Right lobe of liver (tissue), 6 donors: ENCODE results near the gene COX6B1. TPM values are rescaled to one million over a fixed set of nuclear protein-coding genes. Genes with fewer than 3 reads are reported as not detected.

Experiments
- ATAC-seq, 4 donors: fragments of 200-7000 bp; cut with Tn5 transposase; one replicate each; pipeline ENCODE4 v1.9.1; 2020; ENCODE audit warnings: mild to moderate bottlenecking in 4 of 4, moderate library complexity in 4 of 4
- DNase-seq, 3 donors: peaks; one replicate each; pipeline ENCODE4 v3.0.0-alpha.2; 2020
- H3K27ac ChIP-seq, 3 donors: fragments of 200-600 bp; one replicate each; pipeline ENCODE4 v1.8.0; 2022
- H3K27me3 ChIP-seq, 2 donors: fragments of 200-600 bp; one replicate each; pipeline ENCODE4 v1.8.0; 2022
- H3K36me3 ChIP-seq, 4 donors: fragments of 200-600 bp; sonication (generic) in 1 of 4; one replicate each; pipeline versions ENCODE4 v1.5.1 to v1.8.0; 2017 to 2022; ENCODE audit warnings: control low read depth in 1 of 4
- H3K4me1 ChIP-seq, 4 donors: fragments of 200-600 bp; sonication (generic) in 1 of 4; one replicate each; pipeline versions ENCODE4 v1.5.1 to v1.8.0; 2017 to 2022; ENCODE audit warnings: control low read depth in 1 of 4
- H3K4me3 ChIP-seq, 3 donors: fragments of 200-600 bp; one replicate each; pipeline ENCODE4 v1.8.0; 2022
- H3K9me3 ChIP-seq, 4 donors: fragments of 200-600 bp; sonication (generic) in 1 of 4; one replicate each; pipeline versions ENCODE4 v1.5.1 to v1.8.0; 2017 to 2022; ENCODE audit warnings: control low read depth in 1 of 4
- POLR2A ChIP-seq: fragments of 450-650 bp; IDR thresholded peaks from one replicate; pipeline ENCODE4 v1.6.1; 2017; ENCODE audit warnings: antibody characterized with exemption, mild to moderate bottlenecking
- WGBS: methylation state at CpG from one replicate; pipeline ENCODE4 v1.1.6; 2018; ENCODE audit warnings: low coverage, low lambda C conversion rate; ENCODE audit not compliant: insufficient coverage; ENCODE audit errors: missing lambda C conversion rate; 5-methylcytosine and 5-hydroxymethylcytosine counted together
- intact Hi-C, 2 donors: fragments of 100-400 bp; cut with DNase I; formaldehyde crosslinking; loops; one replicate each; pipeline versions ENCODE4 v1.11.2 to v1.14.1; 2022
- total RNA-seq, 6 experiments: library from RNA; depleted of rRNA in 2 of 6; stranded (reverse); fragments of >200 nt in 2 of 6; fragmentation: NEBNext Ultra II Directional in 3 of 6; extraction: Animal tissue kit (Norgen Biotek cat#: 25700) in 3 of 6; gene quantifications; one replicate each; pipeline versions ENCODE4 v1.1.0 to v1.2.4, GENCODE V29; 2016 to 2023
- TF ChIP-seq, protein P1 (sequence below), 4 donors: fragments of 200-600 bp in 3 of 4; fragments of 450-650 bp in 1 of 4; IDR thresholded peaks; one replicate each; pipeline versions ENCODE4 v1.5.1 to v1.8.0; 2016 to 2022; ENCODE audit warnings: antibody characterized with exemption in 4 of 4, mild to moderate bottlenecking in 2 of 4
- donor health status: DM: no; HTN: yes; CAD: no.
- donor health status: DM: no; HTN: no; CAD: no.
- donor health status: DM: no; HTN: no; CAD: no.
- donor health status: DM: no; HTN: yes; CAD: no.
- donor health status: DM: no; HTN: yes; CAD: no.

Gene COX6B1
- total RNA-seq, 6 experiments from 2014 or later, result 189 to 697 (median 228) TPM

DNA sequence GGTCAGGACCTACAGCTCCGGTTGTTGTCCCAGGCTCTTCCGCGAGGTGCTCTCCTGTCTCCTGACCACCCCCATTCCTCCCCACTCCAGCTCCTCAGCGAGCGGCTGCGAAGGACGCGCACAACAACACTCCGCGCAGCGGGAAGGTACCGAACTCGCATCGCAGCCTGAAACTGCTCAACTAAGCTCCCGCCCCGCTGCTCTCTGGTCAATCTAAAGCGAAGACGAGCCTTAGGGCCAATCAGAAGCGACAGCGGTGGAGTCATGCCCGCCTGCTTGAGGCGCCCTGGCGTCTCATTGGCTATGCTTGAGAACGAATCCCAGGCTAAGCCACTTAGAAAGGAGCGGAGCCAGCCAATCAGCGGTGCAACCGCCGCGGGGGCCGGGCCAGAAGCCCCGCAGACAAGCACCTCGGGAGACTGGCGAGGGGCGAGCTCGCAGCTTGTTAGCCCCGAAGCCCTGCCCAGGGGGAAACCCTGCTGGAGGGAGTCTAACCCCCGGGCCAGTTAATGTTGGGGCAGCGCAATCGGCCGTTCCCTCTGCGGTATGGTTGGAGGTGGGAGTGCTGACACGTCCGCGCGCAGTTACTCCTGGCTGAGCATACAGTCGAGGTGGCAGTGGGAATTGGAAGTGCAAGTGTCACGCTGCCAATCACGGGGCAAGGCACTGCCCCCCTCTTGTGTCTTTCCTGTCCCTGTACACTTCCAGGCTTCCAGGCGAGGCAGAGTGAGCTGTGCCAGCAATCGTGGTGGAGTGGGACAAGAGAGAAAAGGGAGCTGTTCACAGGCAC lies 54.3 kb downstream of the COX6B1 start:
- Histone ChIP-seq H3K4me1 (no peaks in the 10 kb centered on the region), H3K27me3 (no peaks in the 10 kb centered on the region), H3K9me3 (no peaks in the 10 kb centered on the region), H3K36me3 (no peaks in the 10 kb centered on the region), H3K27ac (no peak overlapping the region), H3K4me3 (peak overlapping the region; percentile 31 to 59 (median 52))
- ATAC-seq (peak; percentile 99 to 100 (median 99)), DNase-seq (peak; percentile 94 to 96 (median 95))
- TF ChIP-seq, protein P1, sequence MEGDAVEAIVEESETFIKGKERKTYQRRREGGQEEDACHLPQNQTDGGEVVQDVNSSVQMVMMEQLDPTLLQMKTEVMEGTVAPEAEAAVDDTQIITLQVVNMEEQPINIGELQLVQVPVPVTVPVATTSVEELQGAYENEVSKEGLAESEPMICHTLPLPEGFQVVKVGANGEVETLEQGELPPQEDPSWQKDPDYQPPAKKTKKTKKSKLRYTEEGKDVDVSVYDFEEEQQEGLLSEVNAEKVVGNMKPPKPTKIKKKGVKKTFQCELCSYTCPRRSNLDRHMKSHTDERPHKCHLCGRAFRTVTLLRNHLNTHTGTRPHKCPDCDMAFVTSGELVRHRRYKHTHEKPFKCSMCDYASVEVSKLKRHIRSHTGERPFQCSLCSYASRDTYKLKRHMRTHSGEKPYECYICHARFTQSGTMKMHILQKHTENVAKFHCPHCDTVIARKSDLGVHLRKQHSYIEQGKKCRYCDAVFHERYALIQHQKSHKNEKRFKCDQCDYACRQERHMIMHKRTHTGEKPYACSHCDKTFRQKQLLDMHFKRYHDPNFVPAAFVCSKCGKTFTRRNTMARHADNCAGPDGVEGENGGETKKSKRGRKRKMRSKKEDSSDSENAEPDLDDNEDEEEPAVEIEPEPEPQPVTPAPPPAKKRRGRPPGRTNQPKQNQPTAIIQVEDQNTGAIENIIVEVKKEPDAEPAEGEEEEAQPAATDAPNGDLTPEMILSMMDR (IDR thresholded peaks at IDR 0.05), result no peak
- TF ChIP-seq POLR2A, result peak; percentile 14
- 1% methylated on average over 30 of the region's 50 CpGs for WGBS
- intact Hi-C loops, result no loop called here

DNA sequence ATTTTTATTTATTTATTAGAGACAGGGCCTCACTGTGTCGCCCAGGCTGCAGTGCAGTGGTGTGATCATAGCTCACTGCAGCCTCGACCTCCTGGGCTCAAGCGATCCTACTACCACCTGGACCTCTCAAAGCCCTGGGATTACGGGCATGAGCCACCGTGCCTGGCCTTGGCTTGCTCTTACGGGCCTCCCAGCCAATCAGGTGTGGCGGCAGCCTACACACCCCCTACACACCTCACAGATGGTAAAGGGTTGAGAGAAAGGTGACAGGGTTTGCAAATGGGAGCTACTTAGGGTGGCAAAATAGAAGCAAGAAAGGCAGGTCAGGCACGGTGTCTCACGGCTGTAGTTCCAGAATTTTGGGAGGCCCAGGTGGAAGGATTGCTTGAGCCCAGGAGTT lies 55.2 kb downstream of the COX6B1 start:
- ATAC-seq (no peak), DNase-seq (no peak)
- intact Hi-C loops, result no loop called here
- WGBS, result 63% methylated on average over 6 of the region's 9 CpGs
- Histone ChIP-seq H3K4me1 (no peaks in the 10 kb centered on the region), H3K4me3 (no peak overlapping the region), H3K9me3 (no peaks in the 10 kb centered on the region), H3K27ac (no peak overlapping the region), H3K27me3 (no peaks in the 10 kb centered on the region), H3K36me3 (no peaks in the 10 kb centered on the region)
- TF ChIP-seq POLR2A, result no peak
- TF ChIP-seq, protein P1 (IDR thresholded peaks at IDR 0.05), result no peak

DNA sequence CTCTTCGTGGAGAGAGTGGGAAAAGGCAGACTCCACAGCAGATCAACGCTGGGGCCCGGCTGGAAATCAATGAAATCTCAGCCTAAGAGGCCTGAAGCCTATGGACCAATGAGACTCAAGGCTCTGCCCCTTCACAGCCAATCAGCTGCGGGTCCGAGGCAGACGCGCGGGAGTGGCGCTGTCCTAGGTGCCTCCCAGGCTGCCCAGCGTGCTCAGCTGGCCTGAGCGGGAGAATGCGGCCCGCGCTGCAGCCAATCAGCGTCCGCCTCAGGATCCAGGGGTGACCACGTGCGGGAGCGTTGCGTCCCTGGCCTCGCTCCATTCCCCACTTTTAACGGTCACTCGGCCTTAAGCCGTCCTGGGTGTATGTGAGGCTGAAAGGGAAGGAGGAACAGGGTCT lies 56.1 kb downstream of the COX6B1 start, which contains the start of gene ZBTB32:
TSS of gene ZBTB32 (plus strand) at position 341 of the 400 bp plus-strand sequence. CDS start 10,069 bp downstream, outside the sequence.
- Histone ChIP-seq H3K9me3 (no peaks in the 10 kb centered on the region), H3K4me3 (no peak within 1 kb of the TSS), H3K36me3 (no peaks in the 10 kb centered on the region), H3K27me3 (no peaks in the 10 kb centered on the region), H3K27ac (no peak within 1 kb of the TSS), H3K4me1 (no peaks in the 10 kb centered on the region)
- 20% methylated on average over 1 of the region's 24 CpGs for WGBS
- ATAC-seq, result no peak
- TF ChIP-seq, protein P1 (IDR thresholded peaks at IDR 0.05), result no peak
- no peak for TF ChIP-seq POLR2A
- no peak for DNase-seq
- intact Hi-C loops, result no loop called here

Other genes starting within 250 kb of the COX6B1 start
- gene FFAR2, start 200.1 kb upstream of the COX6B1 start, total RNA-seq, result under 1 TPM in 3 of 6 experiments, not detected in 3; 0.30 to 0.64 (median 0.35) TPM
- not detected for gene KRTDAP, start 157.9 kb upstream of the COX6B1 start, total RNA-seq
- 1 to 10 TPM; 1.0 to 4.0 (median 2.0) TPM for gene DMKN, start 134.7 kb upstream of the COX6B1 start, total RNA-seq
- gene SBSN, start 120.0 kb upstream of the COX6B1 start, total RNA-seq, result under 1 TPM in 1 of 6 experiments, not detected in 5; 0.24 TPM
- gene GAPDHS, start 114.9 kb upstream of the COX6B1 start, total RNA-seq, result not detected
- gene TMEM147, start 102.7 kb upstream of the COX6B1 start, total RNA-seq, result 10 to 100 TPM; 29.4 to 65.7 (median 36.2) TPM
- gene ATP4A, start 84.7 kb upstream of the COX6B1 start, total RNA-seq, result under 1 TPM in 1 of 6 experiments, not detected in 5; 0.06 TPM
- not detected for gene PMIS2, start 62.1 kb upstream of the COX6B1 start, total RNA-seq
- 1 to 10 TPM; 3.7 to 6.1 (median 4.4) TPM for gene HAUS5, start 35.6 kb upstream of the COX6B1 start, total RNA-seq
- gene RBM42, start 19.3 kb upstream of the COX6B1 start, total RNA-seq, result 10 to 100 TPM; 27.8 to 46.5 (median 31.0) TPM
- 1 to 10 TPM in 1 of 6 experiments, under 1 TPM in 3, not detected in 2; 0.38 to 1.2 (median 0.57) TPM for gene ETV2, start 6.6 kb upstream of the COX6B1 start, total RNA-seq
- gene UPK1A, start 18.2 kb downstream of the COX6B1 start, total RNA-seq, result under 1 TPM in 1 of 6 experiments, not detected in 5; 0.27 TPM
- gene ZBTB32, start 56.2 kb downstream of the COX6B1 start, total RNA-seq, result under 1 TPM in 1 of 6 experiments, not detected in 5; 0.15 TPM
- 10 to 100 TPM; 10.5 to 23.1 (median 15.0) TPM for gene KMT2B, start 69.7 kb downstream of the COX6B1 start, total RNA-seq
- gene IGFLR1, start 94.1 kb downstream of the COX6B1 start, total RNA-seq, result 10 to 100 TPM; 16.3 to 58.9 (median 29.3) TPM
- 10 to 100 TPM; 11.3 to 19.9 (median 17.5) TPM for gene U2AF1L4, start 97.1 kb downstream of the COX6B1 start, total RNA-seq
- gene PSENEN, start 97.3 kb downstream of the COX6B1 start, total RNA-seq, result 10 to 100 TPM; 24.2 to 42.9 (median 35.8) TPM
- gene LIN37, start 100.3 kb downstream of the COX6B1 start, total RNA-seq, result 1 to 10 TPM; 3.2 to 8.2 (median 4.9) TPM
- 1 to 10 TPM; 2.6 to 6.0 (median 4.5) TPM for gene HSPB6, start 108.7 kb downstream of the COX6B1 start, total RNA-seq
- 1 to 10 TPM; 3.9 to 5.5 (median 4.7) TPM for gene PROSER3, start 109.9 kb downstream of the COX6B1 start, total RNA-seq
- gene ARHGAP33, start 127.2 kb downstream of the COX6B1 start, total RNA-seq, result 1 to 10 TPM in 5 of 6 experiments, under 1 TPM in 1; 0.37 to 5.2 (median 3.1) TPM
- 100 to 1,000 TPM in 4 of 6 experiments, 10 to 100 TPM in 2; 60.3 to 281 (median 134) TPM for gene PRODH2, start 164.5 kb downstream of the COX6B1 start, total RNA-seq
- gene NPHS1, start 204.2 kb downstream of the COX6B1 start, total RNA-seq, result not detected
- not detected for gene KIRREL2, start 208.6 kb downstream of the COX6B1 start, total RNA-seq
- gene APLP1, start 220.3 kb downstream of the COX6B1 start, total RNA-seq, result 1 to 10 TPM in 1 of 6 experiments, under 1 TPM in 2, not detected in 3; 0.27 to 1.5 (median 0.37) TPM